Measurements from ENCODE around the gene NELL2.

NELL2 gene

DNA sequence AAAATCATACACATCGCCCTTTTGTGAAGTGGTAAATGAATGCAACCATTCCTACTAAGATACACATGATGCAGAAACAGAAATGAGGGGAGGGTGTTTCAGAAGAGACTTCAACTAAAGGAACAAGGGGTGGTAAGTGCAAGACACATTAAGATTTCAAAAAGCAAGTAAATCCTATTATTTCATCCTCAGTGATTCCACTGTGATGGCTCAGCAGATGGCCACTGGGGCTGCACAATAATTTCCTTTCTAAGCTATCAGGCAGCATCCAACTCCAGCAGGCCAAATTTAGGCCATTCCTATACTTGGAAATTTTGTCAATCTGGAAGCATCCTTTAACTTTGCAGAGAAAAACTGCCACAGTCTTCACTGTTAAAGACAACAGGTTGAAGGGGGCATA is 272.4 kb downstream of the NELL2 start:
- Histone ChIP-seq H3K9me3 (ENCODE audit: control insufficient read depth in 1 of 2, low read length in 2 of 2) (no peaks in the 10 kb centered on the region), H3K27me3 (ENCODE audit: control insufficient read depth in 1 of 2, insufficient read depth in 2 of 2, low read length in 2 of 2) (no peaks in the 10 kb centered on the region), H3K9ac (ENCODE audit: low read depth in 1 of 2, low read length in 2 of 2) (no peak overlapping the region), H3K4me3 (ENCODE audit: low read depth in 1 of 2, low read length in 2 of 2) (no peak overlapping the region), H3K4me1 (ENCODE audit: control insufficient read depth in 1 of 2, insufficient read depth in 2 of 2, low read length in 2 of 2) (no peaks in the 10 kb centered on the region), H3K36me3 (ENCODE audit: control insufficient read depth in 1 of 2, insufficient read depth in 2 of 2, low read length in 2 of 2) (no peaks in the 10 kb centered on the region), H3K27ac (ENCODE audit: low read depth, low read length) (no peak overlapping the region)

DNA sequence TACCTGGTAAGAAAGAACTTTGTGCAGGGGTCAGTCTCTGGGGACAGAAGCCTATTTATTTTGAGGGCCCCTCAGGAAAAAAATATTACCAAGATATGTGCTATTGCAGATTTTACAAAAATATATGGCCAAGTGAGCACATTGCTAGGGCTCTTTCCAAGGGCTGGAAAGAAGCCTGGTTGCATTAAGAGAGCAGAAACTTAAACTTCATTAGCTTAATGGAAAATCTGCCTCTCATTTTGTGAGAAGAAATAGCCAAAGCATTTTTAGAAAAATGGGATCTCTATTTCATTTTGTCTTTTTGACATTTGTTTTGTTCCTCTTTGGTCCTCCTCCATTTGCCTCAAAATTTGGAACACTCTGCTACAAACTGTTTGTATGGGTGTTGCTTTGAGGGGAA is 283.5 kb downstream of the NELL2 start:
- Histone ChIP-seq H3K36me3 (ENCODE audit: control insufficient read depth in 1 of 2, insufficient read depth in 2 of 2, low read length in 2 of 2) (no peaks in the 10 kb centered on the region), H3K4me1 (ENCODE audit: control insufficient read depth in 1 of 2, insufficient read depth in 2 of 2, low read length in 2 of 2) (no peaks in the 10 kb centered on the region), H3K4me3 (ENCODE audit: low read depth in 1 of 2, low read length in 2 of 2) (no peak overlapping the region), H3K27ac (ENCODE audit: low read depth, low read length) (no peak overlapping the region), H3K9ac (ENCODE audit: low read depth in 1 of 2, low read length in 2 of 2) (no peak overlapping the region), H3K27me3 (ENCODE audit: control insufficient read depth in 1 of 2, insufficient read depth in 2 of 2, low read length in 2 of 2) (no peaks in the 10 kb centered on the region), H3K9me3 (ENCODE audit: control insufficient read depth in 1 of 2, low read length in 2 of 2) (no peaks in the 10 kb centered on the region)

DNA sequence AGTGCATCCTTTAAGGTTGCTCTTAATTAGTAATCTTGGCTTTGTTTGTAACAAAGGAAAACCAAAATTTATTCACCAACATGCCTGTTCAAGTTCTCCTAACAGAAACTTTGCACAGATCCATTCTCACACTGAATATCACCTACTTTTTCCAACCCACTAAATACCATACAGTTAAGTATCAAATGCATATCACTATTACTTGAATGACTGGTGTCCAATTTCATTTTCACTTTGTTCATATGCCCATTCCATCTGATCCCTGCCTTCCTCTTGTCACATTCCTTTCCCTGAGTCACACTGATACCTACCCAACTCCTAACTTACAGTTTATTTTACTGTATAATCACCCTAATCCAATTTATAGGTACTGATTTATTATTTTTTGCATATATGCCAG is 286.4 kb downstream of the NELL2 start:
- no peak overlapping the region for H3K27ac ChIP-seq (ENCODE audit: low read depth, low read length)
- H3K9me3 ChIP-seq (ENCODE audit: control insufficient read depth in 1 of 2, low read length in 2 of 2) = no peaks in the 10 kb centered on the region
- H3K27me3 ChIP-seq (ENCODE audit: control insufficient read depth in 1 of 2, insufficient read depth in 2 of 2, low read length in 2 of 2) = no peaks in the 10 kb centered on the region
- no peaks in the 10 kb centered on the region for H3K36me3 ChIP-seq (ENCODE audit: control insufficient read depth in 1 of 2, insufficient read depth in 2 of 2, low read length in 2 of 2)
- H3K9ac ChIP-seq (ENCODE audit: low read depth in 1 of 2, low read length in 2 of 2) = no peak overlapping the region
- H3K4me3 ChIP-seq (ENCODE audit: low read depth in 1 of 2, low read length in 2 of 2) = no peak overlapping the region
- no peaks in the 10 kb centered on the region for H3K4me1 ChIP-seq (ENCODE audit: control insufficient read depth in 1 of 2, insufficient read depth in 2 of 2, low read length in 2 of 2)

DNA sequence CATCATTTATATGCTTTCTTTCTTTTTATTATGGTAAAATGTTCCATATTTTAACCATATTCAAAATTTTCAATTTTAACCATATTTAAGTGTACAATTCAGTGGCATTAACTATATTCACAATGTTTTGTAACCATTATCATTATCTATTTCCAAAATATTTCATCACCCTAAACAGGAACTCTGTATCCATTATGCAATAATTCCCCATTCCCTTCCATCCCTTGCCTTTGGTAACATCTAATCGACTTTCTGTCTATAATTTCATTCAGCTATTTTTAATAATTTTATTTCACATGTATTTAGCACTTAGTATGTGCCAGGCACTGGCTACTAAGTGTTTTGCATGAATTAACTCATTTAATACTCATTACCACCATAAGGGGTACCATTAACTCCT is 287.5 kb downstream of the NELL2 start:
- no peak overlapping the region for H3K9ac ChIP-seq (ENCODE audit: low read depth in 1 of 2, low read length in 2 of 2)
- no peaks in the 10 kb centered on the region for H3K9me3 ChIP-seq (ENCODE audit: control insufficient read depth in 1 of 2, low read length in 2 of 2)
- no peak overlapping the region for H3K4me3 ChIP-seq (ENCODE audit: low read depth in 1 of 2, low read length in 2 of 2)
- H3K36me3 ChIP-seq (ENCODE audit: control insufficient read depth in 1 of 2, insufficient read depth in 2 of 2, low read length in 2 of 2) = no peaks in the 10 kb centered on the region
- H3K4me1 ChIP-seq (ENCODE audit: control insufficient read depth in 1 of 2, insufficient read depth in 2 of 2, low read length in 2 of 2) = no peaks in the 10 kb centered on the region
- no peak overlapping the region for H3K27ac ChIP-seq (ENCODE audit: low read depth, low read length)
- H3K27me3 ChIP-seq (ENCODE audit: control insufficient read depth in 1 of 2, insufficient read depth in 2 of 2, low read length in 2 of 2) = no peaks in the 10 kb centered on the region

DNA sequence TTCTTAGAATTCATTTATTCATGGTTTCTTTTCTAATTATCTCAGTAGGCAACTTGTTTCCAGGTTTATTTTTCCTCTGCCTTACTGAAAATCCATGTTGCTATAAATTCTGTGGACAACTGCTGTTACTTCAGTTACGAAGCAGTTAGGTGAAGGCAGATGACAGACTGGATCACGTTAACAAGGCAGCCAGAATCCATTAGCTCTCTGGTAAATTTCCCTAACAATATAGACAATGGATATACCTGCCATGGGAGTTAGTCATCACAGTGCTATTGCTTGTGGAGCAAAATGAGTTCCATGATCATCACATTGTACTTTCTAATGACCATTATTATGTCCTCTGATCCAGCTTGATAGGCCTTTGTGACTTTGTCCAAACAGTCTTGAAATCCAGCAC is 291.5 kb downstream of the NELL2 start:
- no peak overlapping the region for H3K27ac ChIP-seq (ENCODE audit: low read depth, low read length)
- no peaks in the 10 kb centered on the region for H3K27me3 ChIP-seq (ENCODE audit: control insufficient read depth in 1 of 2, insufficient read depth in 2 of 2, low read length in 2 of 2)
- no peaks in the 10 kb centered on the region for H3K36me3 ChIP-seq (ENCODE audit: control insufficient read depth in 1 of 2, insufficient read depth in 2 of 2, low read length in 2 of 2)
- H3K4me1 ChIP-seq (ENCODE audit: control insufficient read depth in 1 of 2, insufficient read depth in 2 of 2, low read length in 2 of 2) = no peaks in the 10 kb centered on the region
- no peaks in the 10 kb centered on the region for H3K9me3 ChIP-seq (ENCODE audit: control insufficient read depth in 1 of 2, low read length in 2 of 2)
- H3K9ac ChIP-seq (ENCODE audit: low read depth in 1 of 2, low read length in 2 of 2) = no peak overlapping the region
- H3K4me3 ChIP-seq (ENCODE audit: low read depth in 1 of 2, low read length in 2 of 2) = no peak overlapping the region

DNA sequence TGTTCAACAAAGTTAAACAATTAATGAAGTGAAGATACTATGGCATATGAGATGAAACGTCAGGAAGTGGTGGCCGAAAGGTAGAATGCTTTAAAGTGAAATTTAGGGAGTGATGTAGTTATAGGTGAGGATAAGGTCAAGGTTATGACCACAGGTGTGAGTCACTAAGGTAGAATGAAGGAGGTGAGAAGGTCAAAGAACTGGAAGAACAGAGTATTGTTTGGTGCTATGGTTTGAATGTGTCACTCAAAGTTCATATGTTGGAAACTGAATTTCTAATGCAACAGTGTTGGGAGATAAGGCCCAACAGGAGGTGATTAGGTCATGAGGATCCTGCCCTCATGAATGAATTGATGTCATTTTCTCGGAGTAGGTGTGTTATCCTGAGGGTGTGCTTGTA is 293.6 kb downstream of the NELL2 start:
- Histone ChIP-seq H3K9ac (ENCODE audit: low read depth in 1 of 2, low read length in 2 of 2) (no peak overlapping the region), H3K27me3 (ENCODE audit: control insufficient read depth in 1 of 2, insufficient read depth in 2 of 2, low read length in 2 of 2) (no peaks in the 10 kb centered on the region), H3K9me3 (ENCODE audit: control insufficient read depth in 1 of 2, low read length in 2 of 2) (no peaks in the 10 kb centered on the region), H3K27ac (ENCODE audit: low read depth, low read length) (no peak overlapping the region), H3K4me1 (ENCODE audit: control insufficient read depth in 1 of 2, insufficient read depth in 2 of 2, low read length in 2 of 2) (no peaks in the 10 kb centered on the region), H3K4me3 (ENCODE audit: low read depth in 1 of 2, low read length in 2 of 2) (no peak overlapping the region), H3K36me3 (ENCODE audit: control insufficient read depth in 1 of 2, insufficient read depth in 2 of 2, low read length in 2 of 2) (no peaks in the 10 kb centered on the region)

DNA sequence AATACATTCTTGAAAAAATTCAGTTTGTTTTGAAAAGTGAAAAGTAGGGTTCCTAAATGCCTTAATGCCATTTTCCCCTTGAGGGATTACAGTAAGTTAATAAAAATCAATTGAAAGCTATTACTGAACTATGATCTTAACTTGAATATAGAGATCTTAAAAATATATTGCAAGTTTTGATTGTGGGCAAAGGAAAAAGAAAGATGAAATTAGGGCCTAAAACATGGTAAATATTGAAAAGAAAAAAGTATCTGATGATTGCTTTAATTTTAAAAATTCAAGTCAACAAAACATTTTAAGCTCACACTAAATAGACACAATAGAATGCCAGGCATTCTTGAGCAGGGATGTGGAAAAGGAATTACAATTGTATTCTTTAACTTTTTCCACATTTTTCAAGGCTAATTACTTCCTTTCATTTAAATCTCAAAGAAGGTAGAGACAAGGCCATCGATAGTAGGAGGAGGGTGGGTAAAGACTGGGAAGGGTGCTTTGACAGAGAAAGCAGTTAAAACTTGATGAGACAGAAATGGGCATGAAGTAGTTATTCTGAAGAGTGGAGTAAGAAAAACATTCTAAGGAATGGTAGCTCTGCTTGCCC is 294.4 kb downstream of the NELL2 start:
- Histone ChIP-seq H3K4me3 (ENCODE audit: low read depth in 1 of 2, low read length in 2 of 2) (no peak overlapping the region), H3K27me3 (ENCODE audit: control insufficient read depth in 1 of 2, insufficient read depth in 2 of 2, low read length in 2 of 2) (no peaks in the 10 kb centered on the region), H3K36me3 (ENCODE audit: control insufficient read depth in 1 of 2, insufficient read depth in 2 of 2, low read length in 2 of 2) (no peaks in the 10 kb centered on the region), H3K9ac (ENCODE audit: low read depth in 1 of 2, low read length in 2 of 2) (no peak overlapping the region), H3K9me3 (ENCODE audit: control insufficient read depth in 1 of 2, low read length in 2 of 2) (no peaks in the 10 kb centered on the region), H3K27ac (ENCODE audit: low read depth, low read length) (no peak overlapping the region), H3K4me1 (ENCODE audit: control insufficient read depth in 1 of 2, insufficient read depth in 2 of 2, low read length in 2 of 2) (no peaks in the 10 kb centered on the region)

DNA sequence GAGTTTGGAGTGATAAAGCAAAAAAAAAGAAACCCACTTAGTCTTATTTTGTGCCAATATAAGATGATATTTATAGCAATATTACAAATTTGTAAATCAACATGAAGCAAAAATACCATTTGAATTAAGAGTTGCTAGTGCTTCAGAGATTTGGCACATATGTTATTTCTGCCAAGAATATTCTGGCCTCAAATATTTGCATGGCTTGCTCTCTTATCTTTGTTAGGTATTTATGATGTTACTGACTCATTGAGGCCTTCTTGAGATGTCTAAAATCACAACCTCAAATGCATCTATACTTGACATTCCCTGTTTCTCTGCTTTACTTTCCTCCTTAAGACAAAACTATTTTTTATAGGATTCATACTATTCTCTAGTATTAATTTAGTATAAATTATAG is 301.5 kb downstream of the NELL2 start:
- Histone ChIP-seq H3K27ac (ENCODE audit: low read depth, low read length) (no peak overlapping the region), H3K9me3 (ENCODE audit: control insufficient read depth in 1 of 2, low read length in 2 of 2) (no peaks in the 10 kb centered on the region), H3K9ac (ENCODE audit: low read depth in 1 of 2, low read length in 2 of 2) (no peak overlapping the region), H3K36me3 (ENCODE audit: control insufficient read depth in 1 of 2, insufficient read depth in 2 of 2, low read length in 2 of 2) (no peaks in the 10 kb centered on the region), H3K4me3 (ENCODE audit: low read depth in 1 of 2, low read length in 2 of 2) (no peak overlapping the region), H3K27me3 (ENCODE audit: control insufficient read depth in 1 of 2, insufficient read depth in 2 of 2, low read length in 2 of 2) (no peaks in the 10 kb centered on the region), H3K4me1 (ENCODE audit: control insufficient read depth in 1 of 2, insufficient read depth in 2 of 2, low read length in 2 of 2) (no peaks in the 10 kb centered on the region)

DNA sequence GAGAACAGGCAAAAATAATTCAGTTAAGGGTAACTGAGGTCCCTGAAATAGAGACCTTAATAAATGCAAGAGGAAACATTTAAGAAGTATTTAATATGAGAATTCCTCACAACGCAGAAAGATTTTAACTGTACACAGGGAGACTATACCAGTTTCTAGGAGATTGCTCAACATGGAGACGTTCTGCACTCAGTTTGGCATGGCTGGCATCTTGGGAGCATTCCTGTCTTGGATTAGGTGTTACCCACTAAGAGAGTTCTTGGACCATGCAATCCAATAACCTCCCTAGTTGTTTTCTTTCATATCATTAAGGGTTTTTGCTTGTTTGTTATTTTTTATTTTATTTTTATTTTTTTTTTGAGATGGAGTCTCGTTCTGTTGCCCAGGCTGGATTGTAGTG is 302.4 kb downstream of the NELL2 start:
- Histone ChIP-seq H3K9ac (ENCODE audit: low read depth in 1 of 2, low read length in 2 of 2) (no peak overlapping the region), H3K4me1 (ENCODE audit: control insufficient read depth in 1 of 2, insufficient read depth in 2 of 2, low read length in 2 of 2) (no peaks in the 10 kb centered on the region), H3K9me3 (ENCODE audit: control insufficient read depth in 1 of 2, low read length in 2 of 2) (no peaks in the 10 kb centered on the region), H3K27ac (ENCODE audit: low read depth, low read length) (no peak overlapping the region), H3K27me3 (ENCODE audit: control insufficient read depth in 1 of 2, insufficient read depth in 2 of 2, low read length in 2 of 2) (no peaks in the 10 kb centered on the region), H3K4me3 (ENCODE audit: low read depth in 1 of 2, low read length in 2 of 2) (no peak overlapping the region), H3K36me3 (ENCODE audit: control insufficient read depth in 1 of 2, insufficient read depth in 2 of 2, low read length in 2 of 2) (no peaks in the 10 kb centered on the region)

DNA sequence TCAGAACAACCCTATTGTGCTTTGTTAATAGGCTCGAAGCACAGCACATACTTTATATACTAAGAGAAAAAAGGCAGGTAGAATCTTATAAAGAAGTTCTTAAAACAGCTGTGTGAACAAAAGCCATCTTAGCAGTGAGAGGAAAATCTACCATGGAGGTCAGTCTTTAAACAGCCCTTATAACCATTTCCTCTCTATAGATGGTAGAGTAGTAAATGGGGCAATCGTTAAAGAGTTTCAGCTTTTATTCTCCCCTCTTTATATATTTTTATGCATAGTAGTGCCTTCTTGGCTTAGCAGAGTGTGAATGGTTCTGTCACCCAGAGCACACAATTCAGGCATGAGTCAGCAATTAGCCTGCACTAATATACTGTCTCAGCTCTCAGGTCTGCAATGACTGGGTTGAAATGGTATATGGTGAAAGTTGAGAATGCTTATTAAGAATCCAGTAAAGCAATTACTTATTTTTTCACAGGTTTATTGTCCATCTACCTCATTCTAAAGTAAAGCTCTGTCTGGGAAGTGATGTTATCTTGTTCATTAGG is 305.0 kb downstream of the NELL2 start:
- Histone ChIP-seq H3K4me3 (ENCODE audit: low read depth in 1 of 2, low read length in 2 of 2) (no peak overlapping the region), H3K9me3 (ENCODE audit: control insufficient read depth in 1 of 2, low read length in 2 of 2) (no peaks in the 10 kb centered on the region), H3K27ac (ENCODE audit: low read depth, low read length) (no peak overlapping the region), H3K36me3 (ENCODE audit: control insufficient read depth in 1 of 2, insufficient read depth in 2 of 2, low read length in 2 of 2) (no peaks in the 10 kb centered on the region), H3K4me1 (ENCODE audit: control insufficient read depth in 1 of 2, insufficient read depth in 2 of 2, low read length in 2 of 2) (no peaks in the 10 kb centered on the region), H3K9ac (ENCODE audit: low read depth in 1 of 2, low read length in 2 of 2) (no peak overlapping the region), H3K27me3 (ENCODE audit: control insufficient read depth in 1 of 2, insufficient read depth in 2 of 2, low read length in 2 of 2) (no peaks in the 10 kb centered on the region)
